ENCODE data around the gene PRXL2C. TPM values are rescaled to one million over a fixed set of nuclear protein-coding genes. Genes with fewer than 3 reads are reported as not detected.
"Not testable (repeated sequence)": the region's sequence is repeated elsewhere in the genome, so short reads cannot be mapped to it uniquely, and the experiment has no call there.

The PRXL2C gene
- total RNA-seq, 1 donor from 2014 or later = 15.0 TPM

DNA sequence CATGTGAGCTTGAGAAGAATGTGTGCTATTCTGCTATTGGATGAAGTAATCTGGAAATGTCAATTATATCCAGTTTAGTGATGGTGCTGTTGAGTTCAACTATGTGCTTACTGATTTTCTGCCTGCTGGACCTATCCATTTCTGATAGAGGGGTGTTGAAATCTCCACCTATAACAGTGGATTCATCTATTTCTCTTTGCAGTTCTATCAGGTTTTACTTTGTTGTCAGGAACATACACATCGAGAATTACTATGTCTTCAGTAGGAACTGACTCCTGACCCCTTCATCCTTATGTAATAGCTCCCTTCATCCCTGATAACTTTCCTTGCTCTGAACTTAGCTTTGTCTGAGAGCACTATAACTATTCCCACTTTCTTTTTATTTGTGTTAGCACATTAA, 18.7 kb downstream of the PRXL2C start:
- Histone ChIP-seq H3K27ac (no peak overlapping the region), H3K9me3 (no peaks in the 10 kb centered on the region), H3K27me3 (no peaks in the 10 kb centered on the region), H3K4me1 (no peaks in the 10 kb centered on the region), H3K36me3 (no peaks in the 10 kb centered on the region), H3K4me3 (no peak overlapping the region)
- TF ChIP-seq POLR2AphosphoS5 (IDR thresholded peaks at IDR 0.05; ENCODE audit: insufficient read depth in 1 of 2, low read depth in 1 of 2) (no peak), CTCF (IDR thresholded peaks at IDR 0.05) (no peak), POLR2A (IDR thresholded peaks at IDR 0.05) (no peak)
- intact Hi-C loops (cut with DNase I) = no loop called here
- DNase-seq (ENCODE audit: extremely low spot score in 2 of 2) = no peak

- H3K27me3 ChIP-seq; intact Hi-C loops (cut with DNase I); H3K27ac ChIP-seq; H3K9me3 ChIP-seq; DNase-seq (ENCODE audit: extremely low spot score in 2 of 2); H3K4me3 ChIP-seq; H3K4me1 ChIP-seq; H3K36me3 ChIP-seq: not testable (repeated sequence)
These were observed 21.5 kb downstream of the PRXL2C start for GRCh38 chr9:96633579-96633978.

DNA sequence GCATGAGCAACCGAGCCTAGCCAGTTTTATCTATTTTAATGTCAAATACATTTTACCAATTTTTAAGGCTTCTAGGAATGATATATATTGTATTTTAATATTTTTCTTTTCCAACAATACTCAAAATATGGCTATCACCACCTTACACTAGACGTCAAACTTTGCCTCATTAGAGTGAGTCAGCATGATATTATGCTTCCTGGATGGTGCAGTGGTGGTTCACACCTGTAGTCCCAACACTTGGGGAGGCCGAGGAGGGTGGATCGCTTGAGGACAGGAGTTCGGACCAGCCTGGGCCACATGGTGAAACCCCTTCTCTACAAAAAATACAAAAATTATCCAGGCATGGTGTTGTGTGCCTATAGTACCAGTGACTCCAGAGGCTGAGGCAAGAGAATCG, 28.2 kb downstream of the PRXL2C start:
- no peak for DNase-seq (ENCODE audit: extremely low spot score in 2 of 2)
- intact Hi-C loops (cut with DNase I) = no loop called here
- TF ChIP-seq POLR2A (IDR thresholded peaks at IDR 0.05) = no peak

GRCh38 chr9:96621618-96622017, 33.5 kb downstream of the PRXL2C start:
- DNase-seq (ENCODE audit: extremely low spot score in 2 of 2) = no peak
- Histone ChIP-seq H3K36me3 (no peaks in the 10 kb centered on the region), H3K27me3 (no peaks in the 10 kb centered on the region), H3K27ac (no peak overlapping the region), H3K4me3 (no peak overlapping the region), H3K4me1 (peaks cover 17% of the 10 kb centered on the region), H3K9me3 (no peaks in the 10 kb centered on the region)
- intact Hi-C loops (cut with DNase I) = no loop called here
- no peak for TF ChIP-seq POLR2A (IDR thresholded peaks at IDR 0.05)
- TF ChIP-seq CTCF (IDR thresholded peaks at IDR 0.05) = no peak
- no peak for TF ChIP-seq POLR2AphosphoS5 (IDR thresholded peaks at IDR 0.05; ENCODE audit: insufficient read depth in 1 of 2, low read depth in 1 of 2)

More for the DNA sequence above, 28.2 kb downstream of the PRXL2C start:
- Histone ChIP-seq H3K9me3 (no peaks in the 10 kb centered on the region), H3K36me3 (no peaks in the 10 kb centered on the region), H3K4me3 (no peak overlapping the region), H3K27me3 (no peaks in the 10 kb centered on the region), H3K27ac (no peak overlapping the region), H3K4me1 (no peaks in the 10 kb centered on the region)

DNA sequence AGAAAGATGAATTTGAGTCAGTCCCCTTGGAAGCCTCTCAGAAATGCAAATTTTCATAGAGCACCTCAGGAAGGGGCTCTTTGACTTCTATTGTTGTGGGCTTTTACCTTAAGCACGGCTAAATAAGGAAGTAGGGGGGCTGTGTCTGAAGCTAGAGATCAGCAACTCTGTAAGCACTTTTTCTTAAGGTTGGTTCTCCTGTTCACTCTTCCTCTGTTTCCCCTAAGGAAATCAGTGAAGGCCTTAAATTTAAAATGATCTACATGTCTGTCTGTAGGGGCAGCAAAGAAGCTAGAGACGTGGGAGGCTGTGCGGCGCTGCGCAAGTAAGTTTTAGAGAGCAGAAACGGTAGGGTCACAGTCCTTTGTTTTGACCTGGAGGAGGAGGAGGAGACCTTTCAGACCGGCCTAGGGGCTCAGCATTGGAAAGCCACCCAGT, 34.3 kb downstream of the PRXL2C start:
- no peak for DNase-seq (ENCODE audit: extremely low spot score in 2 of 2)
- H3K4me3 ChIP-seq = no peak overlapping the region
- no peak overlapping the region for H3K27ac ChIP-seq
- peaks cover 17% of the 10 kb centered on the region for H3K4me1 ChIP-seq
- intact Hi-C loops (cut with DNase I) = no loop called here
- H3K27me3 ChIP-seq = no peaks in the 10 kb centered on the region
- H3K36me3 ChIP-seq = no peaks in the 10 kb centered on the region
- TF ChIP-seq CTCF (IDR thresholded peaks at IDR 0.05) (no peak), POLR2AphosphoS5 (IDR thresholded peaks at IDR 0.05; ENCODE audit: insufficient read depth in 1 of 2, low read depth in 1 of 2) (no peak), POLR2A (IDR thresholded peaks at IDR 0.05) (no peak)
- no peaks in the 10 kb centered on the region for H3K9me3 ChIP-seq

- Histone ChIP-seq H3K9me3 (no peaks in the 10 kb centered on the region), H3K27ac (no peak overlapping the region), H3K4me3 (peak overlapping the region; percentile 75 to 83), H3K4me1 (peaks cover 17% of the 10 kb centered on the region), H3K27me3 (no peaks in the 10 kb centered on the region), H3K36me3 (no peaks in the 10 kb centered on the region)
- no peak for DNase-seq (ENCODE audit: extremely low spot score in 2 of 2)
- intact Hi-C loops (cut with DNase I) = no loop called here
- TF ChIP-seq CTCF (IDR thresholded peaks at IDR 0.05) (no peak), POLR2AphosphoS5 (IDR thresholded peaks at IDR 0.05; ENCODE audit: insufficient read depth in 1 of 2, low read depth in 1 of 2) (no peak), POLR2A (IDR thresholded peaks at IDR 0.05) (no peak)
These were observed 35.0 kb downstream of the PRXL2C start for GRCh38 chr9:96620181-96620514.

Measured in vagina (tissue), 2 donors.